Measurements from ENCODE around the gene PPP1R10. TPM values are rescaled to one million over a fixed set of nuclear protein-coding genes. Genes with fewer than 3 reads are reported as not detected.

The PPP1R10 gene
- total RNA-seq, 1 donor from 2014 or later: 82.1 TPM

DNA sequence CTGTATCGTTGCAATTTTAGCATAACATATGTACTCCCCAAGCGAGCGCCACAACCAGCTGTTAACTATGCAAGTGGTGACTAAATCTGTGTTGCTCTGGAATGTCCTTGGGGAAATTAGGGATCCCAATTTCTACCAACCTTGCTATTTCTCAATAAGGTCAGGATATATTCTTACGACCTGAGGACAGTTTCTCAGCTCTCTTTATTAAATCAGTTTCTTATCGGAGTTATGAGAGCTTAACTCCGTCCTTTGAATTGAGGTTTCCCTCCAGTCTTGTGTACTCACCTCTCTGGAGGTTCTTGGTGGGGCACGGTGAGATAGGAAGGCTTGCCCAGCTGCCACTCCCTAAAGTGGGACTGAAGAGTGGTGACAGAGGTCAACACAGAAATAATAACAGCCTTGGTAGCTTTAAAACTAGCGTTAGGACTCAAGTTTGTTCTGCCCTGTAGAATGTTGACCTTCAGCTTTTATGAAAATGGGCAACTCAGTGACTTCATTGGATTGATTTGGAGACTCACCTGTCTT is 1.3 kb upstream of the PPP1R10 start:
- no peak for DNase-seq (ENCODE audit: extremely low spot score, unreplicated experiment)
- Mint-ChIP-seq H3K36me3 (ENCODE audit: unreplicated experiment) (peaks cover 30% of the 10 kb centered on the region), H3K27me3 (ENCODE audit: unreplicated experiment) (no peaks in the 10 kb centered on the region), H3K27ac (ENCODE audit: unreplicated experiment) (peak overlapping the region; percentile 100), H3K9me3 (ENCODE audit: unreplicated experiment) (no peaks in the 10 kb centered on the region), H3K4me1 (ENCODE audit: unreplicated experiment) (peaks cover 26% of the 10 kb centered on the region), H3K4me3 (ENCODE audit: unreplicated experiment) (peak overlapping the region; percentile 97)
- TF ChIP-seq, protein P1, sequence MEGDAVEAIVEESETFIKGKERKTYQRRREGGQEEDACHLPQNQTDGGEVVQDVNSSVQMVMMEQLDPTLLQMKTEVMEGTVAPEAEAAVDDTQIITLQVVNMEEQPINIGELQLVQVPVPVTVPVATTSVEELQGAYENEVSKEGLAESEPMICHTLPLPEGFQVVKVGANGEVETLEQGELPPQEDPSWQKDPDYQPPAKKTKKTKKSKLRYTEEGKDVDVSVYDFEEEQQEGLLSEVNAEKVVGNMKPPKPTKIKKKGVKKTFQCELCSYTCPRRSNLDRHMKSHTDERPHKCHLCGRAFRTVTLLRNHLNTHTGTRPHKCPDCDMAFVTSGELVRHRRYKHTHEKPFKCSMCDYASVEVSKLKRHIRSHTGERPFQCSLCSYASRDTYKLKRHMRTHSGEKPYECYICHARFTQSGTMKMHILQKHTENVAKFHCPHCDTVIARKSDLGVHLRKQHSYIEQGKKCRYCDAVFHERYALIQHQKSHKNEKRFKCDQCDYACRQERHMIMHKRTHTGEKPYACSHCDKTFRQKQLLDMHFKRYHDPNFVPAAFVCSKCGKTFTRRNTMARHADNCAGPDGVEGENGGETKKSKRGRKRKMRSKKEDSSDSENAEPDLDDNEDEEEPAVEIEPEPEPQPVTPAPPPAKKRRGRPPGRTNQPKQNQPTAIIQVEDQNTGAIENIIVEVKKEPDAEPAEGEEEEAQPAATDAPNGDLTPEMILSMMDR (IDR thresholded peaks at IDR 0.05): no peak

DNA sequence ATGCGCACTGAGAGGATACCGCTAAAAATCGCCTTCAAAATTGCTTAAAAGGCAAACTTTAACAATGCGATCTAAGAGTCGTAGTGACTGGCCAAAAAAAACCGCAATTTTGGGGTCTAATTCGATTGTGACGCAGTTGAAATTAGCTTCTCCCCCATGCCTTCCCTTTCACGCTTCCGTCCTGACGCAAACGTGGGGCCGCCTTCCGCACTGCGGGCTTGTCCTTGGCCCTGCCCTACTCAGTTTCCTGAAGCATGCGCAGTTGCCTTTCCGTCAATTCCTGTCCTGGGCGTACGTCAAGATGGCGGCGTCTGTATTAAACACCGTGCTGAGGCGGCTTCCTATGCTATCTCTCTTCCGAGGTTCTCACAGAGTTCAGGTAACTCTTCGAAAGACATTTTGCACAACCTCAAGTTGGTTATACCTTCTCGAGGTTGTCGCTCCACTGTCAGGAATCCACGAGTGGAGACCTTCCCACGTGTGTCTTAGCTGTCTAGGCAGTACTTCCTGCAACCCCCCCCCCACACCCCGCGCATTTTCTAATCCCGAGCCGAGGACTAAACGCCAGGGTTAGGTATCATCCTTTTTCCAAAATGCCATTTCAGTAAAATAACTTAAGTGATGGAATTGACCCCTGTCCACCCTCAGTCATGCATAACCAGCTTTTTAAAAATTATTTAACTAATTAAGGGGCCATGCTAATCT is 674 bp upstream of the PPP1R10 start, which contains the start of gene MRPS18B:
MRPS18B (plus strand) TSS at position 276 of the 705 bp plus-strand sequence; CDS start at position 302, 26 bp downstream.
- Mint-ChIP-seq H3K9me3 (ENCODE audit: unreplicated experiment) (no peaks in the 10 kb centered on the region), H3K4me3 (ENCODE audit: unreplicated experiment) (peak within 1 kb of the TSS; percentile 97), H3K27ac (ENCODE audit: unreplicated experiment) (peak within 1 kb of the TSS; percentile 100)

DNA sequence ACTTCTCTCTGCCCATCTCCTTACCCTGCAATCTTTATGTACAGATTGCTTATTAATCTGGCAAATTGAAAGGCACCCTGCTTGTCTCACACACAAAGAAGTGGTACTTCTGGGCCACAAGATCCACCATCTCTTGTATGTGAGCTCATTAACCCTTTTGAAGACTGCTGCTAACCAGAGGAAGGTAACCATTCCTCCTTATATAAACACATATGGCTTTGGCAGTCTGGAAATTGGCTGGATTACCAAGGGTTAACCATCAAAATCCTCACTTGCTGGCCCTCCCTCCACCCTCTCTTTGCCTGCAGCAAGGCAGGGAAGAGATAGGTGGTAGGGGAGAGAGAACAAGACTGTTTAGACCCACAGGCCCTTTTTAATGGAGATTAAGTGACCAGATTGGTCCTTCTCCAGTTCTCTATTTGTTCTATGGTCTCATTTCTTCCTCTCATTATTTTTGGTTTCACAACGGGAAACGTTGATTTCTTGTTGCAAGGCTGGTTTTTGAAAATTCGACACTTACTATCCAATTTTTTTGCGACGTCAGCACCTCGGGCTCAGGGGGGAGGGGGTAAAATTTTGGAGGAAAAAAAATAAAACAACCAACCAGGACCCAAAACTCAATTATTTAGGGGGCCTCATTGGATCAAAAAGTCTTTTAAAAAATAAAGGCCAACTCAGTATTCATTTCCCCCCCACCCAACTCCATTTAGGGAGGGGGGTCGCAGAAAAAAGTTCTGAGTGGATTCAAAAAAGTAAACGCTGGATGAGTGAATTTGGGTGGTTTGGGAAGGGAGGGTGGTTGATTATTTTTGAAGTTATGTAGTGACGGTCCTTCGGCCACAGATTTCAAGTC is 859 bp downstream of the PPP1R10 start:
- no peak for DNase-seq (ENCODE audit: extremely low spot score, unreplicated experiment)
- peaks cover 41% of the 10 kb centered on the region for H3K4me1 Mint-ChIP-seq (ENCODE audit: unreplicated experiment)
- H3K36me3 Mint-ChIP-seq (ENCODE audit: unreplicated experiment): peaks cover 29% of the 10 kb centered on the region
- H3K27ac Mint-ChIP-seq (ENCODE audit: unreplicated experiment): peak overlapping the region; percentile 100
- TF ChIP-seq, protein P1 (IDR thresholded peaks at IDR 0.05): no peak
- H3K9me3 Mint-ChIP-seq (ENCODE audit: unreplicated experiment): no peaks in the 10 kb centered on the region
- H3K27me3 Mint-ChIP-seq (ENCODE audit: unreplicated experiment): no peaks in the 10 kb centered on the region
- H3K4me3 Mint-ChIP-seq (ENCODE audit: unreplicated experiment): peak overlapping the region; percentile 97

More for the DNA sequence above, 674 bp upstream of the PPP1R10 start, which contains the start of gene MRPS18B:
- Mint-ChIP-seq H3K36me3 (ENCODE audit: unreplicated experiment) (peaks cover 30% of the 10 kb centered on the region), H3K4me1 (ENCODE audit: unreplicated experiment) (peaks cover 31% of the 10 kb centered on the region), H3K27me3 (ENCODE audit: unreplicated experiment) (no peaks in the 10 kb centered on the region)
- TF ChIP-seq, protein P1 (IDR thresholded peaks at IDR 0.05): no peak
- peak; percentile 99 for DNase-seq (ENCODE audit: extremely low spot score, unreplicated experiment)

DNA sequence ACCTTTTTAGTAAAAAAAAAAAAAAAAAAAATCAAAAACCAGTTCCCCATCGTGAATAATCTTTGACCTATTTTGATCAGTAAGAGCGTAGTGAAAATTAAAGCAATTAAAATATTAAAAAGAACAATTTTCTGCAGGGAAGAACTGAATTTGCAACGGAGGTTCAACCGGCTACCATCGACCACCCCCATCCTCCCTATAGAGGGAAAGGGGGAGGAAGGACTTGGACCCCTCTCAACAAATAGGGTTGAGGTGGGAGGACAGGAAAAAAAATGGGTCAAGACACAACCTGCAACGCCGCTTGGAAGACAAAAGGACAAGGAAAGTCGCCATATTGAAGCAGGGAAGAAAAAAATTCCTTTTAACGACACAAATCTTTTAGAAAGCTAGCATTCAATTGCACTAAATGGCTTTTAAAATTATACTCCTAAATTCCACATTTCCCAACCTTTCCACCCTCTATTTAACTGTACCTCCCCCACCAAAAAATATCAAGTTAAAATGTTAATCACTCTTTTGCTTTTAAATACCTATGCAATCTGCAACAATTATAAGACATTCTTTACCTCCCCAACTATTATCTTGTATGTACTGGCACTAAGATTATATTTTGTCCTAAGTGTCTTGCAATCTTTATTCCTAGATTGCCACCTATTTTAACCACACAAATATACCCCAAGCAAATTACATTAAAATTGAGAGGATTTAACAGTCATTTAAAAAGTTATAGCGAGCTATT is 1.7 kb downstream of the PPP1R10 start:
- TF ChIP-seq, protein P1 (IDR thresholded peaks at IDR 0.05): no peak
- Mint-ChIP-seq H3K27me3 (ENCODE audit: unreplicated experiment) (no peaks in the 10 kb centered on the region), H3K27ac (ENCODE audit: unreplicated experiment) (peak overlapping the region; percentile 100), H3K9me3 (ENCODE audit: unreplicated experiment) (no peaks in the 10 kb centered on the region), H3K4me1 (ENCODE audit: unreplicated experiment) (peaks cover 41% of the 10 kb centered on the region), H3K4me3 (ENCODE audit: unreplicated experiment) (peak overlapping the region; percentile 97), H3K36me3 (ENCODE audit: unreplicated experiment) (peaks cover 29% of the 10 kb centered on the region)
- DNase-seq (ENCODE audit: extremely low spot score, unreplicated experiment): no peak
